K562 (cell line): Measurements from ENCODE around the gene NUDT12. TPM values are rescaled to one million over a fixed set of nuclear protein-coding genes. Genes with fewer than 3 reads are reported as not detected.

Experiments
- CBX5 ChIP-seq: IDR thresholded peaks from 2 replicates; pipeline ENCODE4 v1.6.1; 2014; ENCODE audit warnings: low read depth, borderline replicate concordance
- CREBBP ChIP-seq: IDR thresholded peaks from one replicate; pipeline ENCODE4 v1.6.1; 2012; ENCODE audit warnings: low read depth, mild to moderate bottlenecking, control low read depth, inconsistent platforms, low read length
- EGR1 ChIP-seq: fragments of 450-650 bp; conservative IDR thresholded peaks from 2 replicates; pipeline ENCODE4 v1.6.1; 2017; ENCODE audit warnings: mild to moderate bottlenecking
- ETV1 ChIP-seq: fragments of 450-650 bp; conservative IDR thresholded peaks from 2 replicates; pipeline ENCODE4 v1.6.1; 2016; ENCODE audit warnings: missing genetic modification characterization, control low read depth, low read depth, missing compliant biosample characterization
- MCM5 ChIP-seq: fragments of 450-650 bp; IDR thresholded peaks from 2 replicates; pipeline ENCODE4 v1.6.1; 2016; ENCODE audit warnings: low read depth
- PHB2 ChIP-seq: fragments of 450-650 bp; IDR thresholded peaks from 2 replicates; pipeline ENCODE4 v1.6.1; 2017; ENCODE audit warnings: low read depth
- POLR2A ChIP-seq: fragments of 450-650 bp; conservative IDR thresholded peaks from 2 replicates; pipeline ENCODE4 v1.6.1; 2016
- PRMT5 ChIP-seq: sonication (generic); formaldehyde crosslinking; IDR thresholded peaks from 2 replicates; pipeline ENCODE4 v1.5.0; 2020; ENCODE audit warnings: missing genetic modification reagents
- RB1 ChIP-seq: fragments of 450-650 bp; IDR thresholded peaks from 2 replicates; pipeline ENCODE4 v1.6.1; 2017; ENCODE audit warnings: low read depth, mild to moderate bottlenecking
- ZEB2 ChIP-seq: fragments of 450-650 bp; IDR thresholded peaks from 2 replicates; pipeline ENCODE4 v1.6.1; 2016
- ZKSCAN8 ChIP-seq: fragments of 200-800 bp; sonication (Bioruptor generic); IDR thresholded peaks from 2 replicates; pipeline ENCODE4 v1.6.1; 2016; ENCODE audit warnings: missing genetic modification characterization, missing compliant biosample characterization
- ZNF174 ChIP-seq: fragments of 250-450 bp; sonication (Bioruptor Pico); IDR thresholded peaks from 2 replicates; pipeline ENCODE4 v1.4.0; 2020; ENCODE audit warnings: mild to moderate bottlenecking
- ZNF263 ChIP-seq: sonication (generic); formaldehyde crosslinking; IDR thresholded peaks from 2 replicates; pipeline ENCODE4 v1.8.0; 2022; ENCODE audit warnings: mild to moderate bottlenecking, missing genetic modification reagents, borderline replicate concordance
- ZNF41 ChIP-seq: fragments of 250-450 bp; sonication (Bioruptor Pico); conservative IDR thresholded peaks from 2 replicates; pipeline ENCODE4 v1.4.0; 2020; ENCODE audit warnings: mild to moderate bottlenecking
- ZNF644 ChIP-seq: fragments of 200-800 bp; sonication (Bioruptor generic); IDR thresholded peaks from 2 replicates; pipeline ENCODE4 v1.6.1; 2016; ENCODE audit warnings: low read depth, missing genetic modification characterization, missing compliant biosample characterization
- ZZZ3 ChIP-seq: fragments of 450-650 bp; IDR thresholded peaks from 2 replicates; pipeline ENCODE4 v1.6.1; 2016; ENCODE audit warnings: antibody characterized with exemption, mild to moderate bottlenecking, moderate library complexity
- polyA plus RNA-seq, 8 experiments: library from polyadenylated mRNA; depleted of rRNA in 4 of 8; stranded (reverse) in 5 of 8; unstranded in 3 of 8; fragments of >200 nt; fragmentation: Nextera tagmentation in 2 of 8; fragmentation: Illumina TruSeq in 1 of 8; extraction: Ambion mirVana in 2 of 8; extraction: Trizol in 1 of 8; gene quantifications; 2 replicates each; pipeline versions ENCODE4 v1.2.1 to v1.2.3, GENCODE V29; 2011 to 2014; ENCODE audit warnings: inconsistent platforms in 1 of 8, missing spikeins in 1 of 8
- total RNA-seq, 7 experiments: library from RNA; depleted of rRNA in 6 of 7; stranded (reverse); fragments of >200 nt in 6 of 7; fragmentation: Illumina TruSeq in 2 of 7; extraction: Trizol in 2 of 7; gene quantifications; 2 replicates each; pipeline versions ENCODE4 v1.2.1 to v1.2.3, GENCODE V29; 2011 to 2021; ENCODE audit warnings: low replicate concordance in 1 of 7
- TF ChIP-seq, protein P1 (sequence below): fragments of 450-650 bp; IDR thresholded peaks from 2 replicates; pipeline ENCODE4 v1.6.1; 2018; ENCODE audit not compliant: partially characterized antibody
- TF ChIP-seq, protein P2 (sequence below): fragments of 250-450 bp; sonication (Bioruptor Pico); IDR thresholded peaks from 2 replicates; pipeline ENCODE4 v1.6.1; 2021; ENCODE audit warnings: mild to moderate bottlenecking
- TF ChIP-seq, protein P3 (sequence below), 2 experiments: fragments of 450-650 bp; IDR thresholded peaks; 2 replicates each; pipeline ENCODE4 v1.6.1; 2016
- TF ChIP-seq, protein P4 (sequence below): fragments of 450-650 bp; IDR thresholded peaks from 2 replicates; pipeline ENCODE4 v1.6.1; 2016
- TF ChIP-seq, protein P5 (sequence below), 2 experiments: IDR thresholded peaks; 2 replicates each; pipeline ENCODE4 v1.6.1; 2012; ENCODE audit warnings: improper control_type of control experiment in 2 of 2, low read depth in 2 of 2, low read length in 2 of 2, borderline replicate concordance in 1 of 2

The NUDT12 gene
- total and polyA plus RNA-seq, 9 of the 15 experiments (the other 6 are each of a cell fraction or from before 2014, with no cell fraction given), result 10.9 to 27.2 (median 18.5) TPM

DNA sequence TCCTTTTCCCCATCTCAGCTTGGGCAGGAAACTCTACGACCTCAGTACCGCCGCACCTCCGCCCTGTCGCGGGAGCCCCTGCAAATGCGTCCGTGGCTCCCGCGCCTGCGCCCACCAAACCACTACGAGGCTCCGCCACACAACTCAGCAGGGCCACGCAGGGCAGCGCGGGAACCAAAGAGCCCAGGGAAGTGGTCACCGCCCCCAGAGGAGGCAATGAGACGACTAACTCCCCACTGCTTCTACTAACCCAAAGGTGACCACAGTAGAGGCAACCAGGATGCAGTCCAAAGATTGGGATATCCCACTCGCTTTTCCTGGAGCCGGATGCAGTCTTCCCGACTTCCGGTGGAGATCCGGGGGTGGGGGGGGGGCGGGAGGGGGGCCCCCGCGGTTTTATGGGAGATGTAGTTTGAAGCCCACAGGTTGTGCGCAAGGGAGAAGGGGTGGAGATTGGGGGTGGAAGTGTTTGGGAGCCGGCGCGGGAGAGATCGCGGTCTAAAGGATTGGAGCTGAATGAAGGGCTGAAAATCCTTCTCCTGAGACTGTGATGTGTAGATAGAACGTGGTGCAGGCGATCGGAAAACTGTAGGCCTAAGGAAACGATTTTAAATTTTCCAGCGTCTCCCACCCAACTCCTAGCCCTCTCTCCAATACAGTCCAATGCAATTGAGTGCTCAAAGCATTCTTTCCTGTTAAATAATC lies at the start of gene NUDT12 (continued):
- no peak for TF ChIP-seq ZEB2
- TF ChIP-seq ZNF644, result no peak
- no peak for TF ChIP-seq ZNF41 (CRISPR knock-in tag)
- TF ChIP-seq RB1, result peak; percentile 89
- no peak for TF ChIP-seq PRMT5 (CRISPR knock-in tag)
- TF ChIP-seq, protein P1, sequence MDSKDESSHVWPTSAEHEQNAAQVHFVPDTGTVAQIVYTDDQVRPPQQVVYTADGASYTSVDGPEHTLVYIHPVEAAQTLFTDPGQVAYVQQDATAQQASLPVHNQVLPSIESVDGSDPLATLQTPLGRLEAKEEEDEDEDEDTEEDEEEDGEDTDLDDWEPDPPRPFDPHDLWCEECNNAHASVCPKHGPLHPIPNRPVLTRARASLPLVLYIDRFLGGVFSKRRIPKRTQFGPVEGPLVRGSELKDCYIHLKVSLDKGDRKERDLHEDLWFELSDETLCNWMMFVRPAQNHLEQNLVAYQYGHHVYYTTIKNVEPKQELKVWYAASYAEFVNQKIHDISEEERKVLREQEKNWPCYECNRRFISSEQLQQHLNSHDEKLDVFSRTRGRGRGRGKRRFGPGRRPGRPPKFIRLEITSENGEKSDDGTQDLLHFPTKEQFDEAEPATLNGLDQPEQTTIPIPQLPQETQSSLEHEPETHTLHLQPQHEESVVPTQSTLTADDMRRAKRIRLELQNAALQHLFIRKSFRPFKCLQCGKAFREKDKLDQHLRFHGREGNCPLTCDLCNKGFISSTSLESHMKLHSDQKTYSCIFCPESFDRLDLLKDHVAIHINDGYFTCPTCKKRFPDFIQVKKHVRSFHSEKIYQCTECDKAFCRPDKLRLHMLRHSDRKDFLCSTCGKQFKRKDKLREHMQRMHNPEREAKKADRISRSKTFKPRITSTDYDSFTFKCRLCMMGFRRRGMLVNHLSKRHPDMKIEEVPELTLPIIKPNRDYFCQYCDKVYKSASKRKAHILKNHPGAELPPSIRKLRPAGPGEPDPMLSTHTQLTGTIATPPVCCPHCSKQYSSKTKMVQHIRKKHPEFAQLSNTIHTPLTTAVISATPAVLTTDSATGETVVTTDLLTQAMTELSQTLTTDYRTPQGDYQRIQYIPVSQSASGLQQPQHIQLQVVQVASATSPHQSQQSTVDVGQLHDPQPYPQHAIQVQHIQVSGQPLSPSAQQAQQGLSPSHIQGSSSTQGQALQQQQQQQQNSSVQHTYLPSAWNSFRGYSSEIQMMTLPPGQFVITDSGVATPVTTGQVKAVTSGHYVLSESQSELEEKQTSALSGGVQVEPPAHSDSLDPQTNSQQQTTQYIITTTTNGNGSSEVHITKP, result peak; percentile 86
- TF ChIP-seq MCM5, result no peak
- TF ChIP-seq, protein P2, sequence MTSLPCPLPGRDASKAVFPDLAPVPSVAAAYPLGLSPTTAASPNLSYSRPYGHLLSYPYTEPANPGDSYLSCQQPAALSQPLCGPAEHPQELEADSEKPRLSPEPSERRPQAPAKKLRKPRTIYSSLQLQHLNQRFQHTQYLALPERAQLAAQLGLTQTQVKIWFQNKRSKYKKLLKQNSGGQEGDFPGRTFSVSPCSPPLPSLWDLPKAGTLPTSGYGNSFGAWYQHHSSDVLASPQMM (CRISPR knock-in tag), result no peak
- no peak for TF ChIP-seq PHB2
- TF ChIP-seq ZZZ3, result no peak
- TF ChIP-seq CBX5, result no peak
- no peak for TF ChIP-seq ZKSCAN8
- TF ChIP-seq, protein P3, sequence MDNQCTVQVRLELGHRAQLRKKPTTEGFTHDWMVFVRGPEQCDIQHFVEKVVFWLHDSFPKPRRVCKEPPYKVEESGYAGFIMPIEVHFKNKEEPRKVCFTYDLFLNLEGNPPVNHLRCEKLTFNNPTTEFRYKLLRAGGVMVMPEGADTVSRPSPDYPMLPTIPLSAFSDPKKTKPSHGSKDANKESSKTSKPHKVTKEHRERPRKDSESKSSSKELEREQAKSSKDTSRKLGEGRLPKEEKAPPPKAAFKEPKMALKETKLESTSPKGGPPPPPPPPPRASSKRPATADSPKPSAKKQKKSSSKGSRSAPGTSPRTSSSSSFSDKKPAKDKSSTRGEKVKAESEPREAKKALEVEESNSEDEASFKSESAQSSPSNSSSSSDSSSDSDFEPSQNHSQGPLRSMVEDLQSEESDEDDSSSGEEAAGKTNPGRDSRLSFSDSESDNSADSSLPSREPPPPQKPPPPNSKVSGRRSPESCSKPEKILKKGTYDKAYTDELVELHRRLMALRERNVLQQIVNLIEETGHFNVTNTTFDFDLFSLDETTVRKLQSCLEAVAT (IDR thresholded peaks at IDR 0.05), result no peak
- TF ChIP-seq CREBBP, result no peak
- TF ChIP-seq ETV1 (tag), result 0 out of 2 replicates have a peak, but pooled peaks have one; percentile 27
- TF ChIP-seq, protein P4, sequence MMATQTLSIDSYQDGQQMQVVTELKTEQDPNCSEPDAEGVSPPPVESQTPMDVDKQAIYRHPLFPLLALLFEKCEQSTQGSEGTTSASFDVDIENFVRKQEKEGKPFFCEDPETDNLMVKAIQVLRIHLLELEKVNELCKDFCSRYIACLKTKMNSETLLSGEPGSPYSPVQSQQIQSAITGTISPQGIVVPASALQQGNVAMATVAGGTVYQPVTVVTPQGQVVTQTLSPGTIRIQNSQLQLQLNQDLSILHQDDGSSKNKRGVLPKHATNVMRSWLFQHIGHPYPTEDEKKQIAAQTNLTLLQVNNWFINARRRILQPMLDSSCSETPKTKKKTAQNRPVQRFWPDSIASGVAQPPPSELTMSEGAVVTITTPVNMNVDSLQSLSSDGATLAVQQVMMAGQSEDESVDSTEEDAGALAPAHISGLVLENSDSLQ, result no peak
- TF ChIP-seq EGR1, result peak; percentile 49
- TF ChIP-seq POLR2A, result peak; percentile 83
- TF ChIP-seq ZNF174 (CRISPR knock-in tag), result no peak
- TF ChIP-seq ZNF263 (CRISPR knock-in tag), result peak; percentile 48; the same call in 1 of the 2 replicates
- TF ChIP-seq, protein P5, sequence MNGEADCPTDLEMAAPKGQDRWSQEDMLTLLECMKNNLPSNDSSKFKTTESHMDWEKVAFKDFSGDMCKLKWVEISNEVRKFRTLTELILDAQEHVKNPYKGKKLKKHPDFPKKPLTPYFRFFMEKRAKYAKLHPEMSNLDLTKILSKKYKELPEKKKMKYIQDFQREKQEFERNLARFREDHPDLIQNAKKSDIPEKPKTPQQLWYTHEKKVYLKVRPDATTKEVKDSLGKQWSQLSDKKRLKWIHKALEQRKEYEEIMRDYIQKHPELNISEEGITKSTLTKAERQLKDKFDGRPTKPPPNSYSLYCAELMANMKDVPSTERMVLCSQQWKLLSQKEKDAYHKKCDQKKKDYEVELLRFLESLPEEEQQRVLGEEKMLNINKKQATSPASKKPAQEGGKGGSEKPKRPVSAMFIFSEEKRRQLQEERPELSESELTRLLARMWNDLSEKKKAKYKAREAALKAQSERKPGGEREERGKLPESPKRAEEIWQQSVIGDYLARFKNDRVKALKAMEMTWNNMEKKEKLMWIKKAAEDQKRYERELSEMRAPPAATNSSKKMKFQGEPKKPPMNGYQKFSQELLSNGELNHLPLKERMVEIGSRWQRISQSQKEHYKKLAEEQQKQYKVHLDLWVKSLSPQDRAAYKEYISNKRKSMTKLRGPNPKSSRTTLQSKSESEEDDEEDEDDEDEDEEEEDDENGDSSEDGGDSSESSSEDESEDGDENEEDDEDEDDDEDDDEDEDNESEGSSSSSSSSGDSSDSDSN (IDR thresholded peaks at IDR 0.05; ENCODE audit: borderline replicate concordance in 1 of 2, low read depth in 2 of 2, low read length in 2 of 2), result 0 out of 4 replicates have a peak, but pooled peaks of 1 of the 2 experiments have one; percentile 47
